ENCODE data around the gene DDX24. TPM values are rescaled to one million over a fixed set of nuclear protein-coding genes. Genes with fewer than 3 reads are reported as not detected.

DDX24 gene
- total and polyA plus RNA-seq, 9 of the 15 experiments (the other 6 are each of a cell fraction or from before 2014, with no cell fraction given) = 82.4 to 175 (median 122) TPM

DNA sequence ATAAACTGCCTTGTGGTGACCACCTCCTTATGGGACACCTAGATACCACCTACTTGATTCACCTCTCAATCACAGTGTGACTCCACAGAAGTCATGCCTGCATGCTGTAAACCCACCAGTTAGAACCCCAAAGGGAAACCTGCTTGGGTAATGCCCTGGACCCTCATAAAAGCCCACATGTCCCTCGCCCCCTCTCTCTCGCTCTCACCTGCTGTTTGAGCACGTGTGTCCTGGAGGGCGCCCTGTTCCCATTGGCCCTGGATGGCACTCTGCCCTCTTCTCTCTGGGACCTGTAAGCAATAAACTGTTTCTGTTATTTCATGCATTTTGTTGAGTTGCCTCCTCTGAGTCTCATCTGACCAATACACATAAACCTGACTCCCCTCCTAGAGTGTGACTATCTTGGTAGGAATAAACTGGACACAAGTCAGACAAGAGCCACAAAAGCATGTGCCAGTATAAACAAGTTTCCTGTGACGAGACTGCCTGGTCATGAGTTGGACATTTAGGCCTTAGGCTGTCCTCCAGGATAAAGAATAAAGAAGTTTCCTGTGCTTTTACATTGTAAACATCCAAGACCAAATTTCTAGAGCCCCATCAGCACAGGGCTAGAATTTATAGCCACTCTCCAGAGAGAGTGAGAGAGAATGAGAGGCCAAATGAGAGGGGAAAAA is 39.8 kb upstream of the DDX24 start (continued):
- TF ChIP-seq NFIC (IDR thresholded peaks at IDR 0.05) (no peak), ZFPM2 (CRISPR knock-in tag; IDR thresholded peaks at IDR 0.05) (no peak), PHF21A (IDR thresholded peaks at IDR 0.05; ENCODE audit: borderline replicate concordance, low read depth) (no peak)
- TF ChIP-seq, protein P1, sequence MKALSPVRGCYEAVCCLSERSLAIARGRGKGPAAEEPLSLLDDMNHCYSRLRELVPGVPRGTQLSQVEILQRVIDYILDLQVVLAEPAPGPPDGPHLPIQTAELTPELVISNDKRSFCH (CRISPR knock-in tag; IDR thresholded peaks at IDR 0.05) = no peak
- TF ChIP-seq, protein P1 (tag; IDR thresholded peaks at IDR 0.05) = no peak

DNA sequence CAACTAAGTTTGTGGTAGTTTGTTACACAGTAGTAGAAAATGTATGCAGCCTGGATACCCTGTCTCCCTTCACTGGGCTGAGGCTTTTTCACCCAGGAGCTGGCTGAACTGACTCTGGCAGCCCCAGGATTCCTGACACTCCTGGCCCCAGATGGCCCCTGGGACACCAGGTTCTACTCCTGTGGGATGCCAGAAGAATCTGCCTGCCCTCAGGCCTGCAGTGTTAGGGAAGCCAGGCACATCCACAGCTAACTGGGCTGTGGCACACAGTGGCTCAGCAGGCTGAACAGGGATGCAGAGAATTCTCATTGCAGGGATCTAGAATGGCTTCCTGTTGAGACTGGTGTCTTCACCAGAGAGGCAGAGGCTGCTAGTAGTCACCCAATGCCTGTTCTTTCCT is 38.1 kb upstream of the DDX24 start:
- Histone ChIP-seq H3K4me2 (ENCODE audit: insufficient read depth, low read length) (no peak overlapping the region), H3K9me3 (replicated peaks; ENCODE audit: control insufficient read depth, insufficient read depth, low read depth, low read length) (no peaks in the 10 kb centered on the region), H3K4me3 (no peak overlapping the region), H3K27me3 (ENCODE audit: control insufficient read depth in 2 of 2, insufficient read depth in 2 of 2, low read length in 2 of 2) (peaks cover 2 to 29% of the 10 kb centered on the region in 2 experiments; a peak in 3 of 5 replicates), H2AFZ (ENCODE audit: low read depth, low read length) (no peak overlapping the region), H3K9me1 (ENCODE audit: control insufficient read depth, insufficient read depth, low read length) (no peaks in the 10 kb centered on the region), H3K4me1 (replicated peaks in 1 of 2; ENCODE audit: control insufficient read depth in 2 of 2, insufficient read depth in 2 of 2, low read length in 2 of 2) (no peaks in the 10 kb centered on the region; a peak in 1 of 5 replicates), H3K9ac (ENCODE audit: insufficient read depth in 1 of 2, low read depth in 2 of 2, low read length in 2 of 2) (no peak overlapping the region), H3K79me2 (ENCODE audit: control insufficient read depth, insufficient read depth, low read length) (no peaks in the 10 kb centered on the region), H4K20me1 (replicated peaks; ENCODE audit: control insufficient read depth, insufficient read depth, low read length) (no peaks in the 10 kb centered on the region; the same call in 1 of the 2 replicates), H3K36me3 (ENCODE audit: control insufficient read depth, insufficient read depth, low read length) (no peaks in the 10 kb centered on the region), H3K27ac (ENCODE audit: extremely low read depth, low read depth, low read length) (no peak overlapping the region)
- no peak for DNase-seq (ENCODE audit: extremely low read depth in 1 of 4, low spot score in 3 of 4)
- no peak for TF ChIP-seq CSDE1 (IDR thresholded peaks at IDR 0.05)
- TF ChIP-seq NFATC3 (IDR thresholded peaks at IDR 0.05) = no peak
- no peak for TF ChIP-seq KLF13 (tag; IDR thresholded peaks at IDR 0.05; ENCODE audit: borderline replicate concordance, low read depth)
- TF ChIP-seq EP300 (IDR thresholded peaks at IDR 0.05; ENCODE audit: low read length) = no peak
- TF ChIP-seq ILK (tag; IDR thresholded peaks at IDR 0.05; ENCODE audit: borderline replicate concordance, low read depth) = no peak
- no peak for TF ChIP-seq ZNF324 (CRISPR knock-in tag; IDR thresholded peaks at IDR 0.05)
- TF ChIP-seq HNRNPL (IDR thresholded peaks at IDR 0.05; ENCODE audit: low read depth, low read length) = no peak
- no peak for TF ChIP-seq PHB2 (IDR thresholded peaks at IDR 0.05; ENCODE audit: low read depth)
- no peak for TF ChIP-seq RAD21 (CRISPR knock-in tag; conservative IDR thresholded peaks at IDR 0.05 in 1 of 2, IDR thresholded peaks at IDR 0.05 in 1 of 2)
- no peak for TF ChIP-seq POLR2AphosphoS5 (IDR thresholded peaks at IDR 0.05; ENCODE audit: control insufficient read depth, insufficient read depth, low read depth, low read length)
- no peak for TF ChIP-seq MAZ (CRISPR knock-in tag; conservative IDR thresholded peaks at IDR 0.05 in 1 of 2, IDR thresholded peaks at IDR 0.05 in 1 of 2)
- TF ChIP-seq JUNB (CRISPR knock-in tag; conservative IDR thresholded peaks at IDR 0.05) = no peak
- TF ChIP-seq ZNF253 (CRISPR knock-in tag; conservative IDR thresholded peaks at IDR 0.05) = no peak
- TF ChIP-seq NR1H2 (CRISPR knock-in tag; IDR thresholded peaks at IDR 0.05) = no peak
- POLR2A ChIA-PET = interaction anchor here (1.8 kb wide), 1 partner anchor 9 kb away, joined by 3 read pairs; no protein-coding TSS in a partner anchor
- no TSS peak for BruUV-seq (replicated peaks)
- intact Hi-C loops (cut with micrococcal nuclease) (no loop called here), in situ Hi-C loops (cut with MboI) (no loop called here)
- no peak for FAIRE-seq
- ATAC-seq = no peak
- CTCF ChIA-PET (ENCODE audit: low intra/inter-chr PET ratio) = no interaction called here
